Measurements from ENCODE around the gene ALDH16A1. TPM values are rescaled to one million over a fixed set of nuclear protein-coding genes. Genes with fewer than 3 reads are reported as not detected.

The ALDH16A1 gene
- total and polyA plus RNA-seq, 10 of the 15 experiments (the other 5 are each of a cell fraction or from before 2014, with no cell fraction given), result 1.7 to 49.3 (median 18.1) TPM

DNA sequence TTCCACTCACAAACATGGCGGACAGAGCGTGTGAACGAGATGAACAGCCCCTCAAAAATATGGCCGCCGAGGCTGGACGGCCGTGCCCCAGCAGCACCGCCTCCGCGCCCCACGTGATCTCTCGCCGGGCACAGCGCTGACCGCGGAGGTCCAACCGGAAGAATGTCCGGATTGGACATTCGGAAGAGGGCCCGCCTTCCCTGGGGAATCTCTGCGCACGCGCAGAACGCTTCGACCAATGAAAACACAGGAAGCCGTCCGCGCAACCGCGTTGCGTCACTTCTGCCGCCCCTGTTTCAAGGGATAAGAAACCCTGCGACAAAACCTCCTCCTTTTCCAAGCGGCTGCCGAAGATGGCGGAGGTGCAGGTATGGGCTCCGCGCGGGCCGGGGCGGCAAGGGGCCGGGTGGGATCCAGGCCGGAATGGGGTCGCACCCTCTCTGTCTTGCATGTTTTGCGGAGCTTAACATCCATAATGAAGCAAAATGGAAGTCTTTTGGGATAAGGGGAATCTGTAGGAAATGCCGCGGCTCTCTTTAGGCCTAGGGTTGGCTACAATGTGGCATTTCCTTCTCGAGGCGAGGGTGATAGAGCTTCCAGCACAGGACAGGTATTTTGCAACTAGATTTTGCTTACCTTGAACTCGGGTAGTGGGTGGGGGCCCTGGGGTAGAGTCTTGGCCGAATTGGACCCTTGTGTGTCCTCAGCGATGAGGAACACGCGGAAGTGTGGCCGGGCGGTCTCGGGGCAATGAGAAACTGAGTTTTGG lies 34.4 kb downstream of the ALDH16A1 start, which contains the start of gene RPL13A (continued):
- TF ChIP-seq, protein P1, sequence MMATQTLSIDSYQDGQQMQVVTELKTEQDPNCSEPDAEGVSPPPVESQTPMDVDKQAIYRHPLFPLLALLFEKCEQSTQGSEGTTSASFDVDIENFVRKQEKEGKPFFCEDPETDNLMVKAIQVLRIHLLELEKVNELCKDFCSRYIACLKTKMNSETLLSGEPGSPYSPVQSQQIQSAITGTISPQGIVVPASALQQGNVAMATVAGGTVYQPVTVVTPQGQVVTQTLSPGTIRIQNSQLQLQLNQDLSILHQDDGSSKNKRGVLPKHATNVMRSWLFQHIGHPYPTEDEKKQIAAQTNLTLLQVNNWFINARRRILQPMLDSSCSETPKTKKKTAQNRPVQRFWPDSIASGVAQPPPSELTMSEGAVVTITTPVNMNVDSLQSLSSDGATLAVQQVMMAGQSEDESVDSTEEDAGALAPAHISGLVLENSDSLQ (IDR thresholded peaks at IDR 0.05), result peak; percentile 33
- TF ChIP-seq, protein P2, sequence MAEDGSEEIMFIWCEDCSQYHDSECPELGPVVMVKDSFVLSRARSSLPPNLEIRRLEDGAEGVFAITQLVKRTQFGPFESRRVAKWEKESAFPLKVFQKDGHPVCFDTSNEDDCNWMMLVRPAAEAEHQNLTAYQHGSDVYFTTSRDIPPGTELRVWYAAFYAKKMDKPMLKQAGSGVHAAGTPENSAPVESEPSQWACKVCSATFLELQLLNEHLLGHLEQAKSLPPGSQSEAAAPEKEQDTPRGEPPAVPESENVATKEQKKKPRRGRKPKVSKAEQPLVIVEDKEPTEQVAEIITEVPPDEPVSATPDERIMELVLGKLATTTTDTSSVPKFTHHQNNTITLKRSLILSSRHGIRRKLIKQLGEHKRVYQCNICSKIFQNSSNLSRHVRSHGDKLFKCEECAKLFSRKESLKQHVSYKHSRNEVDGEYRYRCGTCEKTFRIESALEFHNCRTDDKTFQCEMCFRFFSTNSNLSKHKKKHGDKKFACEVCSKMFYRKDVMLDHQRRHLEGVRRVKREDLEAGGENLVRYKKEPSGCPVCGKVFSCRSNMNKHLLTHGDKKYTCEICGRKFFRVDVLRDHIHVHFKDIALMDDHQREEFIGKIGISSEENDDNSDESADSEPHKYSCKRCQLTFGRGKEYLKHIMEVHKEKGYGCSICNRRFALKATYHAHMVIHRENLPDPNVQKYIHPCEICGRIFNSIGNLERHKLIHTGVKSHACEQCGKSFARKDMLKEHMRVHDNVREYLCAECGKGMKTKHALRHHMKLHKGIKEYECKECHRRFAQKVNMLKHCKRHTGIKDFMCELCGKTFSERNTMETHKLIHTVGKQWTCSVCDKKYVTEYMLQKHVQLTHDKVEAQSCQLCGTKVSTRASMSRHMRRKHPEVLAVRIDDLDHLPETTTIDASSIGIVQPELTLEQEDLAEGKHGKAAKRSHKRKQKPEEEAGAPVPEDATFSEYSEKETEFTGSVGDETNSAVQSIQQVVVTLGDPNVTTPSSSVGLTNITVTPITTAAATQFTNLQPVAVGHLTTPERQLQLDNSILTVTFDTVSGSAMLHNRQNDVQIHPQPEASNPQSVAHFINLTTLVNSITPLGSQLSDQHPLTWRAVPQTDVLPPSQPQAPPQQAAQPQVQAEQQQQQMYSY (CRISPR knock-in tag; IDR thresholded peaks at IDR 0.05), result no peak
- no peak for TF ChIP-seq NFXL1 (IDR thresholded peaks at IDR 0.05; ENCODE audit: borderline replicate concordance)
- TF ChIP-seq FOXK2 (IDR thresholded peaks at IDR 0.05), result no peak
- TF ChIP-seq, protein P3, sequence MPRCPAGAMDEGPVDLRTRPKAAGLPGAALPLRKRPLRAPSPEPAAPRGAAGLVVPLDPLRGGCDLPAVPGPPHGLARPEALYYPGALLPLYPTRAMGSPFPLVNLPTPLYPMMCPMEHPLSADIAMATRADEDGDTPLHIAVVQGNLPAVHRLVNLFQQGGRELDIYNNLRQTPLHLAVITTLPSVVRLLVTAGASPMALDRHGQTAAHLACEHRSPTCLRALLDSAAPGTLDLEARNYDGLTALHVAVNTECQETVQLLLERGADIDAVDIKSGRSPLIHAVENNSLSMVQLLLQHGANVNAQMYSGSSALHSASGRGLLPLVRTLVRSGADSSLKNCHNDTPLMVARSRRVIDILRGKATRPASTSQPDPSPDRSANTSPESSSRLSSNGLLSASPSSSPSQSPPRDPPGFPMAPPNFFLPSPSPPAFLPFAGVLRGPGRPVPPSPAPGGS (IDR thresholded peaks at IDR 0.05; ENCODE audit: borderline replicate concordance, insufficient read depth, low read depth, low read length, poor library complexity, severe bottlenecking), result no peak
- TF ChIP-seq, protein P4, sequence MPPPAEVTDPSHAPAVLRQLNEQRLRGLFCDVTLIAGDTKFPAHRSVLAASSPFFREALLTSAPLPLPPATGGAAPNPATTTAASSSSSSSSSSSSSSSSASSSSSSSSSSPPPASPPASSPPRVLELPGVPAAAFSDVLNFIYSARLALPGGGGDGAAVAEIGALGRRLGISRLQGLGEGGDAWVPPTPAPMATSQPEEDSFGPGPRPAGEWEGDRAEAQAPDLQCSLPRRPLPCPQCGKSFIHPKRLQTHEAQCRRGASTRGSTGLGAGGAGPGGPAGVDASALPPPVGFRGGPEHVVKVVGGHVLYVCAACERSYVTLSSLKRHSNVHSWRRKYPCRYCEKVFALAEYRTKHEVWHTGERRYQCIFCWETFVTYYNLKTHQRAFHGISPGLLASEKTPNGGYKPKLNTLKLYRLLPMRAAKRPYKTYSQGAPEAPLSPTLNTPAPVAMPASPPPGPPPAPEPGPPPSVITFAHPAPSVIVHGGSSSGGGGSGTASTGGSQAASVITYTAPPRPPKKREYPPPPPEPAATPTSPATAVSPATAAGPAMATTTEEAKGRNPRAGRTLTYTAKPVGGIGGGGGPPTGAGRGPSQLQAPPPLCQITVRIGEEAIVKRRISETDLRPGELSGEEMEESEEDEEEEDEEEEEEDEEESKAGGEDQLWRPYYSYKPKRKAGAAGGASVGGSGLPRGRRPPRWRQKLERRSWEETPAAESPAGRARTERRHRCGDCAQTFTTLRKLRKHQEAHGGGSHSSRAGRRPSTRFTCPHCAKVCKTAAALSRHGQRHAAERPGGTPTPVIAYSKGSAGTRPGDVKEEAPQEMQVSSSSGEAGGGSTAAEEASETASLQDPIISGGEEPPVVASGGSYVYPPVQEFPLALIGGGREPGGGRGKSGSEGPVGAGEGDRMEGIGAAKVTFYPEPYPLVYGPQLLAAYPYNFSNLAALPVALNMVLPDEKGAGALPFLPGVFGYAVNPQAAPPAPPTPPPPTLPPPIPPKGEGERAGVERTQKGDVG (CRISPR knock-in tag; IDR thresholded peaks at IDR 0.05), result no peak
- TF ChIP-seq FOS (IDR thresholded peaks at IDR 0.05; ENCODE audit: borderline replicate concordance, extremely low read depth, insufficient read length), result peak; percentile 28
- peak; percentile 97 for TF ChIP-seq RAD51 (IDR thresholded peaks at IDR 0.05)
- TF ChIP-seq CREM (IDR thresholded peaks at IDR 0.05; ENCODE audit: low read depth), result peak; percentile 98
- TF ChIP-seq, protein P5, sequence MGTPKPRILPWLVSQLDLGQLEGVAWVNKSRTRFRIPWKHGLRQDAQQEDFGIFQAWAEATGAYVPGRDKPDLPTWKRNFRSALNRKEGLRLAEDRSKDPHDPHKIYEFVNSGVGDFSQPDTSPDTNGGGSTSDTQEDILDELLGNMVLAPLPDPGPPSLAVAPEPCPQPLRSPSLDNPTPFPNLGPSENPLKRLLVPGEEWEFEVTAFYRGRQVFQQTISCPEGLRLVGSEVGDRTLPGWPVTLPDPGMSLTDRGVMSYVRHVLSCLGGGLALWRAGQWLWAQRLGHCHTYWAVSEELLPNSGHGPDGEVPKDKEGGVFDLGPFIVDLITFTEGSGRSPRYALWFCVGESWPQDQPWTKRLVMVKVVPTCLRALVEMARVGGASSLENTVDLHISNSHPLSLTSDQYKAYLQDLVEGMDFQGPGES (IDR thresholded peaks at IDR 0.05), result peak; percentile 78
- TF ChIP-seq NR2C1 (IDR thresholded peaks at IDR 0.05), result peak; percentile 89
- TF ChIP-seq, protein P6, sequence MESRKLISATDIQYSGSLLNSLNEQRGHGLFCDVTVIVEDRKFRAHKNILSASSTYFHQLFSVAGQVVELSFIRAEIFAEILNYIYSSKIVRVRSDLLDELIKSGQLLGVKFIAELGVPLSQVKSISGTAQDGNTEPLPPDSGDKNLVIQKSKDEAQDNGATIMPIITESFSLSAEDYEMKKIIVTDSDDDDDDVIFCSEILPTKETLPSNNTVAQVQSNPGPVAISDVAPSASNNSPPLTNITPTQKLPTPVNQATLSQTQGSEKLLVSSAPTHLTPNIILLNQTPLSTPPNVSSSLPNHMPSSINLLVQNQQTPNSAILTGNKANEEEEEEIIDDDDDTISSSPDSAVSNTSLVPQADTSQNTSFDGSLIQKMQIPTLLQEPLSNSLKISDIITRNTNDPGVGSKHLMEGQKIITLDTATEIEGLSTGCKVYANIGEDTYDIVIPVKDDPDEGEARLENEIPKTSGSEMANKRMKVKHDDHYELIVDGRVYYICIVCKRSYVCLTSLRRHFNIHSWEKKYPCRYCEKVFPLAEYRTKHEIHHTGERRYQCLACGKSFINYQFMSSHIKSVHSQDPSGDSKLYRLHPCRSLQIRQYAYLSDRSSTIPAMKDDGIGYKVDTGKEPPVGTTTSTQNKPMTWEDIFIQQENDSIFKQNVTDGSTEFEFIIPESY (IDR thresholded peaks at IDR 0.05), result no peak
- no peak for TF ChIP-seq ZSCAN29 (IDR thresholded peaks at IDR 0.05)
- peak; percentile 73 for TF ChIP-seq MYC (IDR thresholded peaks at IDR 0.05; ENCODE audit: insufficient read depth, insufficient read length, insufficient replicate concordance, low read length, severe bottlenecking)

All from GM12878 (cell line).